Prostate gland (tissue), 2 donors: ENCODE results near the gene TOR1A. TPM values are rescaled to one million over a fixed set of nuclear protein-coding genes. Genes with fewer than 3 reads are reported as not detected.

Experiments used
- DNase-seq: peaks from one replicate; pipeline ENCODE4 v3.0.0-alpha.2; 2019; ENCODE audit warnings: low spot score
- H3K27ac ChIP-seq, 2 donors: fragments of 200-600 bp; sonication (generic); 2 replicates each; pipeline ENCODE4 v1.5.1; 2017 to 2019
- H3K27me3 ChIP-seq: fragments of 200-600 bp; sonication (generic); replicated peaks from 2 replicates; pipeline ENCODE4 v1.5.1; 2019; ENCODE audit not compliant: insufficient read depth
- H3K36me3 ChIP-seq, 2 donors: fragments of 200-600 bp; sonication (generic); 1 replicate in 1 of 2; 2 replicates in 1 of 2; pipeline versions ENCODE4 v1.5.1 to v1.8.1; 2017 to 2019
- H3K4me1 ChIP-seq: fragments of 200-600 bp; sonication (generic); replicated peaks from 2 replicates; pipeline ENCODE4 v1.5.1; 2019
- H3K4me3 ChIP-seq, 2 donors: fragments of 200-600 bp; sonication (generic); 2 replicates each; pipeline ENCODE4 v1.5.1; 2017 to 2019
- H3K9me3 ChIP-seq: fragments of 200-600 bp; sonication (generic); 2 replicates; pipeline ENCODE4 v1.5.1; 2017
- POLR2A ChIP-seq: fragments of 450-650 bp; IDR thresholded peaks from one replicate; pipeline ENCODE4 v1.6.1; 2016; ENCODE audit warnings: antibody characterized with exemption, mild to moderate bottlenecking
- POLR2AphosphoS5 ChIP-seq: sonication (generic); formaldehyde crosslinking; IDR thresholded peaks from one replicate; pipeline ENCODE4 v1.6.1; 2017; ENCODE audit warnings: antibody characterized with exemption
- WGBS: methylation state at CpG from one replicate; pipeline ENCODE4 v1.1.5; 2018; 5-methylcytosine and 5-hydroxymethylcytosine counted together
- intact Hi-C: fragments of 100-400 bp; cut with DNase I; formaldehyde crosslinking; loops from one replicate; pipeline ENCODE4 v1.14.2; 2022
- microRNA-seq: library from miRNA; unstranded; fragments of <30 nt; microRNA quantifications from one replicate; pipeline ENCODE4, GENCODE V29; 2016
- small RNA-seq, 2 donors: library from RNA; depleted of rRNA; stranded (forward); fragments of <200 nt; gene quantifications; one replicate each; pipeline ENCODE3, GENCODE V24; 2016
- total RNA-seq, 2 donors: library from RNA; depleted of rRNA; stranded (reverse); fragments of >200 nt; gene quantifications; one replicate each; pipeline ENCODE4 v1.1.0, GENCODE V29; 2016
- TF ChIP-seq, protein P1 (sequence below), 4 experiments: fragments of 200-600 bp in 2 of 4; fragments of 450-650 bp in 2 of 4; sonication (generic) in 2 of 4; IDR thresholded peaks; 1 replicate in 3 of 4; 2 replicates in 1 of 4; pipeline ENCODE4 v1.5.1; 2016 to 2019; ENCODE audit warnings: antibody characterized with exemption in 4 of 4, mild to moderate bottlenecking in 2 of 4, moderate library complexity in 2 of 4

The TOR1A gene
- total RNA-seq, 2 donors from 2014 or later = 37.1 to 41.2 TPM

DNA sequence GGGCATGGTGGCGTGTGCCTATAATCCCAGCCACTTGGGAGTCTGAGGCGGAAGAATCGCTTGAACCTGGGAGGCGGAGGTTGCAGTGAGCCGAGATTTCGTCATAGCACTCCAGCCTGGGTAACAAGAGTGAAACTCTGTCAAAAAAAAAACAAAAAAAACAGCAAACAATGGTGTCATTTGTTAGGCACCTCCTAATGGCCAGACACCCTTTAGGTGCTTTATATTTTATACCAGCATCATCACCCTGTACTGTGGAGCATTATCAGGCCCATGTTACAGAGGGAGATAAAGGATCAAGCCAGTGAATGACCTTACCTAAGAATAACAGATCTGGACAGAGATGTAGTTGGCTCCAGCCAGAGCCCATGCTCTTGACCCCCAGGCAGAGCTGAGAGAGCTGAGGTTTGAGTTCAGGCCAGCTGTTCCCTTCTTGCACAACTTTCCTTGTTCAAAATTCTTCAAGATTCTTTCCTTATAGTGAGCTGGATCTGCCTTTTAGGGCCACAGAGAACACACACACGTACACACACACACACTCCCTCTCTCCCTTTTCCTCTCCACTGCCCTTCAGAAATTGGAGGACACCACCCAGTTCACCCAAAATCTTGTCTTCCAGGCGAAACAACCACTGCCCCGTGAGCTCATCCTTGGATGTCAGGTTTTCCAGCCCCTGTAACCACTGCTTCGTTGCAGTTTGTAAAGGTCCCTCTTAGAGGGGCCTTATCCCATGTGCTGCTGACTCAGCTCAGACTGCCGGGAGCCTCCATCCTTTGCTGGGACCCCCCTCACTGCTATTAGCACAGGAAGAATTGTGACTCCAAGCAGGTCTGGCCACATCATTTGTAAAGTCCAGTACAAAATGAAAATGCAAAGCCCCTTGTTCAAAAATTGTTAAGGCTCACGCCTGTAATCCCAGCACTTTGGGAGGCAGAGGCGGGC, 60.7 kb downstream of the TOR1A start:
- intact Hi-C loops = no loop called here
- no peaks in the 10 kb centered on the region for H3K27me3 ChIP-seq
- DNase-seq = no peak
- no peak overlapping the region for H3K27ac ChIP-seq
- TF ChIP-seq POLR2A (no peak), POLR2AphosphoS5 (no peak)
- TF ChIP-seq, protein P1, sequence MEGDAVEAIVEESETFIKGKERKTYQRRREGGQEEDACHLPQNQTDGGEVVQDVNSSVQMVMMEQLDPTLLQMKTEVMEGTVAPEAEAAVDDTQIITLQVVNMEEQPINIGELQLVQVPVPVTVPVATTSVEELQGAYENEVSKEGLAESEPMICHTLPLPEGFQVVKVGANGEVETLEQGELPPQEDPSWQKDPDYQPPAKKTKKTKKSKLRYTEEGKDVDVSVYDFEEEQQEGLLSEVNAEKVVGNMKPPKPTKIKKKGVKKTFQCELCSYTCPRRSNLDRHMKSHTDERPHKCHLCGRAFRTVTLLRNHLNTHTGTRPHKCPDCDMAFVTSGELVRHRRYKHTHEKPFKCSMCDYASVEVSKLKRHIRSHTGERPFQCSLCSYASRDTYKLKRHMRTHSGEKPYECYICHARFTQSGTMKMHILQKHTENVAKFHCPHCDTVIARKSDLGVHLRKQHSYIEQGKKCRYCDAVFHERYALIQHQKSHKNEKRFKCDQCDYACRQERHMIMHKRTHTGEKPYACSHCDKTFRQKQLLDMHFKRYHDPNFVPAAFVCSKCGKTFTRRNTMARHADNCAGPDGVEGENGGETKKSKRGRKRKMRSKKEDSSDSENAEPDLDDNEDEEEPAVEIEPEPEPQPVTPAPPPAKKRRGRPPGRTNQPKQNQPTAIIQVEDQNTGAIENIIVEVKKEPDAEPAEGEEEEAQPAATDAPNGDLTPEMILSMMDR (IDR thresholded peaks at IDR 0.05) = no peak
- 67% methylated on average over 13 of the region's 13 CpGs for WGBS
- no peaks in the 10 kb centered on the region for H3K4me1 ChIP-seq
- H3K9me3 ChIP-seq = no peaks in the 10 kb centered on the region
- no peak overlapping the region for H3K4me3 ChIP-seq
- H3K36me3 ChIP-seq = no peaks in the 10 kb centered on the region

Small RNA genes lying within 50 kb of the gene (microRNA-seq; reads per million reads assigned to microRNA genes)
- 0.42 reads per million for gene MIR6855

Small RNA genes lying within 50 kb of the gene (small RNA-seq; reads per million reads assigned to genes)
- gene MIR6855 = 0.28 to 0.30 reads per million in 2 donors

Other genes starting within 250 kb of the TOR1A start
- not detected for gene C9orf50, start 203.0 kb downstream of the TOR1A start, total RNA-seq
- 10 to 100 TPM; 25.4 to 53.7 TPM for gene NTMT1, start 198.0 kb downstream of the TOR1A start, total RNA-seq
- 10 to 100 TPM; 25.2 to 50.3 TPM for gene ASB6, start 182.0 kb downstream of the TOR1A start, total RNA-seq
- 10 to 100 TPM in 1 of 2 donors, 1 to 10 TPM in 1; 4.3 to 14.3 TPM for gene PRRX2, start 158.5 kb downstream of the TOR1A start, total RNA-seq
- gene PTGES, start 71.1 kb downstream of the TOR1A start, total RNA-seq = 10 to 100 TPM in 1 of 2 donors, 1 to 10 TPM in 1; 3.9 to 19.9 TPM
- gene TOR1B, start 21.0 kb downstream of the TOR1A start, total RNA-seq = 10 to 100 TPM; 31.4 to 35.7 TPM
- gene C9orf78, start 11.1 kb upstream of the TOR1A start, total RNA-seq = 10 to 100 TPM; 63.7 to 76.8 TPM
- 10 to 100 TPM; 34.8 to 53.5 TPM for gene USP20, start 11.3 kb upstream of the TOR1A start, total RNA-seq
- gene FNBP1, start 219.1 kb upstream of the TOR1A start, total RNA-seq = 10 to 100 TPM; 34.6 to 93.7 TPM
- gene GPR107, start 229.8 kb upstream of the TOR1A start, total RNA-seq = 10 to 100 TPM; 36.3 to 51.5 TPM